Natural killer cell (primary cell): ENCODE measurements around the gene ATOSA. TPM values are rescaled to one million over a fixed set of nuclear protein-coding genes. Genes with fewer than 3 reads are reported as not detected.
A peak's percentile ranks its signal among the peaks of the same experiment; 100 is the strongest.

ENCODE experiments used
- ATAC-seq, 3 donors: fragments of 150-1000 bp in 2 of 3; fragments of 200-7000 bp in 1 of 3; cut with Tn5 transposase; 1 replicate in 1 of 3; 2 replicates in 2 of 3; pipeline ENCODE4 v1.10.0; 2021; ENCODE audit warnings: mild to moderate bottlenecking in 2 of 3, moderate library complexity in 2 of 3
- DNase-seq, 2 donors: peaks; one replicate each; pipeline versions ENCODE4 v3.0.0 to v3.0.0-alpha.2; 2013 to 2021; ENCODE audit warnings: mixed read lengths in 1 of 2
- H3K27ac ChIP-seq: one replicate; pipeline ENCODE4 v1.5.1; 2013; ENCODE audit warnings: mild to moderate bottlenecking, low read length
- H3K27me3 ChIP-seq: one replicate; pipeline ENCODE4 v1.6.1; 2013; ENCODE audit warnings: low read length; ENCODE audit not compliant: control insufficient read depth, insufficient read depth
- H3K36me3 ChIP-seq: one replicate; pipeline ENCODE4 v1.6.1; 2013; ENCODE audit warnings: low read length; ENCODE audit not compliant: control insufficient read depth, insufficient read depth
- H3K4me1 ChIP-seq: one replicate; pipeline ENCODE4 v1.6.1; 2013; ENCODE audit warnings: low read length; ENCODE audit not compliant: control insufficient read depth, insufficient read depth
- H3K4me3 ChIP-seq: one replicate; pipeline ENCODE4 v1.5.1; 2013; ENCODE audit warnings: low read length
- H3K9me3 ChIP-seq: one replicate; pipeline ENCODE4 v1.6.1; 2013; ENCODE audit warnings: low read length; ENCODE audit not compliant: control insufficient read depth, insufficient read depth
- H3K27ac Mint-ChIP-seq, 2 donors: one replicate each; pipeline ENCODE4 v1.8.0; 2022; ENCODE audit warnings: mild to moderate bottlenecking in 2 of 2, mixed read lengths in 2 of 2, moderate library complexity in 1 of 2
- H3K27me3 Mint-ChIP-seq, 2 donors: one replicate each; pipeline ENCODE4 v1.8.0; 2022; ENCODE audit warnings: low read depth in 2 of 2, mixed read lengths in 2 of 2
- H3K36me3 Mint-ChIP-seq: one replicate; pipeline ENCODE4 v1.8.0; 2022; ENCODE audit warnings: mixed read lengths
- H3K4me1 Mint-ChIP-seq, 2 donors: one replicate each; pipeline ENCODE4 v1.8.0; 2022; ENCODE audit warnings: mixed read lengths in 2 of 2
- H3K4me3 Mint-ChIP-seq: one replicate; pipeline ENCODE4 v1.8.0; 2022; ENCODE audit warnings: mild to moderate bottlenecking, moderate library complexity, mixed read lengths
- H3K9me3 Mint-ChIP-seq, 2 donors: one replicate each; pipeline ENCODE4 v1.8.0; 2022; ENCODE audit warnings: mixed read lengths in 2 of 2
- WGBS: methylation state at CpG from one replicate; pipeline ENCODE4 v1.1.7; 2013; ENCODE audit warnings: missing lambda C conversion rate; ENCODE audit not compliant: insufficient coverage; 5-methylcytosine and 5-hydroxymethylcytosine counted together
- intact Hi-C: fragments of 100-400 bp; cut with micrococcal nuclease; formaldehyde crosslinking; loops from one replicate; pipeline ENCODE4 v1.14.2; 2022
- total RNA-seq, 4 donors: library from RNA; stranded (reverse); fragments of 120-200 nt in 1 of 4; gene quantifications; one replicate each; pipeline versions ENCODE4 v1.2.3 to v1.2.4, GENCODE V29; 2013 to 2022
- TF ChIP-seq, protein P1 (sequence below): fragments of 200-600 bp; IDR thresholded peaks from one replicate; pipeline ENCODE4 v1.8.0; 2022; ENCODE audit warnings: antibody characterized with exemption

The ATOSA gene
- total RNA-seq, 3 donors from 2014 or later (not counting 1 experiment from before 2014, with no cell fraction given), result 107 to 127 (median 114) TPM

DNA sequence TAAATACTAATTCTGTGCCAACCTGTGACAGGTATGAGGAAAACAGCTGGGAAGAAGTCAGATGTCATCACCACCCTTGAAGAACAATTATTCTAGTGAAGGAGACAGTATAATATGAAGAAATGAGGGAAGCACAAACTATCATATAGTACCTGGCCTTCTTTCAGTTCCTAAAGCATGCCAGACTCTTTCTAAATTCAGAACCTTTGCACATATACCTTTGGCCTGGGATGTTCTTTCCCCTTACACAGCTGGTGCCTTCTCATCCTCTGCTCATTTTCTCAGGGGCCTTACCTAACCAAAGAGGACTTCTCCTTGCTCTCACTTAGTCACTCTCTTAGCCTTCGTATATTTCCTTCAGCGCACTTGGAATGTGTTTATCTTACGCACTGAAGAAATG is 19.0 kb downstream of the ATOSA start:
- Histone ChIP-seq H3K4me1 (no peaks in the 10 kb centered on the region), H3K27me3 (no peaks in the 10 kb centered on the region), H3K36me3 (peaks cover 56% of the 10 kb centered on the region), H3K27ac (no peak overlapping the region), H3K4me3 (no peak overlapping the region), H3K9me3 (no peaks in the 10 kb centered on the region)
- H3K36me3 Mint-ChIP-seq, result peaks cover 13% of the 10 kb centered on the region
- 100% methylated on average over 2 of the region's 3 CpGs for WGBS
- H3K9me3 Mint-ChIP-seq, result no peaks in the 10 kb centered on the region
- no peaks in the 10 kb centered on the region for H3K27me3 Mint-ChIP-seq
- no peak overlapping the region for H3K27ac Mint-ChIP-seq
- H3K4me3 Mint-ChIP-seq, result no peak overlapping the region
- DNase-seq (no peak), ATAC-seq (no peak)
- peaks cover 28 to 35% of the 10 kb centered on the region in 2 donors for H3K4me1 Mint-ChIP-seq
- TF ChIP-seq, protein P1, sequence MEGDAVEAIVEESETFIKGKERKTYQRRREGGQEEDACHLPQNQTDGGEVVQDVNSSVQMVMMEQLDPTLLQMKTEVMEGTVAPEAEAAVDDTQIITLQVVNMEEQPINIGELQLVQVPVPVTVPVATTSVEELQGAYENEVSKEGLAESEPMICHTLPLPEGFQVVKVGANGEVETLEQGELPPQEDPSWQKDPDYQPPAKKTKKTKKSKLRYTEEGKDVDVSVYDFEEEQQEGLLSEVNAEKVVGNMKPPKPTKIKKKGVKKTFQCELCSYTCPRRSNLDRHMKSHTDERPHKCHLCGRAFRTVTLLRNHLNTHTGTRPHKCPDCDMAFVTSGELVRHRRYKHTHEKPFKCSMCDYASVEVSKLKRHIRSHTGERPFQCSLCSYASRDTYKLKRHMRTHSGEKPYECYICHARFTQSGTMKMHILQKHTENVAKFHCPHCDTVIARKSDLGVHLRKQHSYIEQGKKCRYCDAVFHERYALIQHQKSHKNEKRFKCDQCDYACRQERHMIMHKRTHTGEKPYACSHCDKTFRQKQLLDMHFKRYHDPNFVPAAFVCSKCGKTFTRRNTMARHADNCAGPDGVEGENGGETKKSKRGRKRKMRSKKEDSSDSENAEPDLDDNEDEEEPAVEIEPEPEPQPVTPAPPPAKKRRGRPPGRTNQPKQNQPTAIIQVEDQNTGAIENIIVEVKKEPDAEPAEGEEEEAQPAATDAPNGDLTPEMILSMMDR, result no peak
- intact Hi-C loops, result no loop called here

DNA sequence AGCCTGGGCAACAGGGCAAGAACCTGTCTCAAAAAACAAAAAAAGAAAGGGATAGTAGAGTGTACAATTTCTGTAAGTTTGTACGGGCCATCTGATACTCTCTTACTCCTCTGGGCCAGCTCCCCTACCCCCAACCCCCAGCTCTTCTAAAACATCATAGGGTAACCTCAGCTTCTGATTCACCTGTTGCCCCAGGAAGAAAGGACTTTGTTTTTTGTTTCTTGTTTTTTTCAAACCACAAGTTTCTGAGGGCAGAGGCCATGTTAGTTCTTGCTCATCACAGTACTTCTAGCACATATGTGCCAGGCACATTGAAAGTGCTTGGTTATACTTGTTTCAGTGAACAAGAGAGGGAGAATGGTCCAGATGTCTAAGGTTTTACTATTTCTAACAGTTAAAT is 20.2 kb downstream of the ATOSA start:
- Mint-ChIP-seq H3K9me3 (no peaks in the 10 kb centered on the region), H3K27me3 (no peaks in the 10 kb centered on the region), H3K4me1 (peaks cover 32 to 39% of the 10 kb centered on the region in 2 donors), H3K4me3 (no peak overlapping the region), H3K36me3 (peaks cover 8% of the 10 kb centered on the region), H3K27ac (peak overlapping the region in 1 of 2 donors; percentile 31)
- DNase-seq (peak in 1 of 2 donors; percentile 45), ATAC-seq (peak in 1 of 3 donors; percentile 24)
- no peaks in the 10 kb centered on the region for H3K4me1 ChIP-seq
- TF ChIP-seq, protein P1, result no peak
- H3K4me3 ChIP-seq, result no peak overlapping the region
- H3K27me3 ChIP-seq, result no peaks in the 10 kb centered on the region
- WGBS, result 67% methylated on average over 1 of the region's 1 CpG
- no peaks in the 10 kb centered on the region for H3K9me3 ChIP-seq
- H3K36me3 ChIP-seq, result peaks cover 56% of the 10 kb centered on the region
- intact Hi-C loops, result loop anchor here (5.0 kb wide), 1 partner anchor 37 kb away; no protein-coding TSS in a partner anchor
- H3K27ac ChIP-seq, result no peak overlapping the region

DNA sequence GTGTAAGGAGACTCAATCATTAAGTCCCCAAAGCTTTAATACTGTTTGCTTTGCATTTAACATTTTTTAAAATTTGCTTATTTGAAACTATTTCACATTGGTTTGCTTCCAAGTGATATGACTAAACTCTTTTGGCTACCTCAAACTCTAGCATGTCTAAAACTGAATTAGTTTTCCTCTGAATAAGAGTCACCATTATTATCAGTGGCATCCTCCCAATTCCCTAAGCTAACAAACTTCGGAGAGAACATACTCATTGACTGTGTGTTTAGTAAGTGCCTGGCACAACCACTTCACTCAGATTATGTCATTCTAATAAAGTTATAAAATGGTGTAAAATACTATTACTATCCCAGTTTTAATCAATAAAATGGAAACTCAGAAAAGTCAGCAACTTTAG is 21.9 kb downstream of the ATOSA start:
- no CpG with 5 or more reads among the region's 1 CpG for WGBS
- H3K4me3 ChIP-seq, result no peak overlapping the region
- TF ChIP-seq, protein P1, result no peak
- no peaks in the 10 kb centered on the region for H3K9me3 Mint-ChIP-seq
- H3K4me3 Mint-ChIP-seq, result no peak overlapping the region
- H3K27me3 ChIP-seq, result no peaks in the 10 kb centered on the region
- peaks cover 32 to 34% of the 10 kb centered on the region in 2 donors for H3K4me1 Mint-ChIP-seq
- ATAC-seq (no peak), DNase-seq (no peak)
- peaks cover 8% of the 10 kb centered on the region for H3K36me3 Mint-ChIP-seq
- intact Hi-C loops, result loop anchor here (5.0 kb wide), 1 partner anchor 35 kb away; no protein-coding TSS in a partner anchor
- peaks cover 64% of the 10 kb centered on the region for H3K36me3 ChIP-seq
- no peaks in the 10 kb centered on the region for H3K4me1 ChIP-seq
- H3K9me3 ChIP-seq, result no peaks in the 10 kb centered on the region
- H3K27me3 Mint-ChIP-seq, result no peaks in the 10 kb centered on the region
- no peak overlapping the region for H3K27ac ChIP-seq
- H3K27ac Mint-ChIP-seq, result no peak overlapping the region

DNA sequence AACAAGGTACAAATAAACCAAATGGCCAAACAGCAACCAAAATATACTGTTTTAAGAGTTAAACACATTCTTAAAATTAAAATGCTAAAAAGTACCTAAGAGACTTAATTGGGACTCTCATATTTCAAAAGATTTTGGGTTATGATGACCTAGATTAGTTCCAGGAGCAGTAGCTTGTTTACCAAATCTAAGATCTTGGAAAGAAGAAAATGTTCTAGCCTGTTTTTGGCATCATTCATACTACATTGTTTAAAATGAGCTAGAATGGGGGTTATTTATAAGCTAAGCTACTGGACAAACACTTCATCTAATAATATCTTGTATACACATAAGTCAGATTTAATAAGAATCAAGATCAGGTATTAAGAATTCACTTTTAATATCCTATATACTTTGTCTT is 22.8 kb downstream of the ATOSA start:
- no peak overlapping the region for H3K27ac Mint-ChIP-seq
- no peak for ATAC-seq
- H3K36me3 Mint-ChIP-seq, result peaks cover 5% of the 10 kb centered on the region
- no peaks in the 10 kb centered on the region for H3K9me3 Mint-ChIP-seq
- H3K4me3 ChIP-seq, result no peak overlapping the region
- H3K4me1 Mint-ChIP-seq, result peaks cover 32 to 33% of the 10 kb centered on the region in 2 donors
- H3K27me3 ChIP-seq, result no peaks in the 10 kb centered on the region
- no peaks in the 10 kb centered on the region for H3K4me1 ChIP-seq
- H3K27ac ChIP-seq, result no peak overlapping the region
- TF ChIP-seq, protein P1, result no peak
- H3K36me3 ChIP-seq, result peaks cover 62% of the 10 kb centered on the region
- no peaks in the 10 kb centered on the region for H3K9me3 ChIP-seq
- no peak for DNase-seq
- no peaks in the 10 kb centered on the region for H3K27me3 Mint-ChIP-seq
- H3K4me3 Mint-ChIP-seq, result no peak overlapping the region
- intact Hi-C loops, result loop anchor here (5.0 kb wide), 1 partner anchor 34 kb away; no protein-coding TSS in a partner anchor
